MM.1S (cell line): ENCODE data around the gene ADCK1.

Source experiments
- DNase-seq: peaks from one replicate; pipeline ENCODE4 v3.0.0-alpha.2; 2015
- H2AFZ ChIP-seq: fragments of 300-600 bp; sonication (generic); 2 replicates; pipeline ENCODE4 v1.6.0; 2016; ENCODE audit warnings: antibody characterized with exemption, low read length
- H3F3A ChIP-seq: fragments of 300-600 bp; sonication (generic); 2 replicates; pipeline ENCODE4 v1.6.1; 2016; ENCODE audit warnings: mild to moderate bottlenecking, antibody characterized with exemption, low read length, moderate library complexity, mixed read lengths; ENCODE audit not compliant: insufficient read depth
- H3K27ac ChIP-seq: fragments of 300-600 bp; sonication (generic); 2 replicates; pipeline ENCODE4 v1.5.1; 2016; ENCODE audit warnings: mild to moderate bottlenecking, low read length
- H3K27me3 ChIP-seq: fragments of 300-600 bp; sonication (generic); replicated peaks from 2 replicates; pipeline ENCODE4 v1.6.0; 2016; ENCODE audit warnings: low read length; ENCODE audit not compliant: insufficient read depth
- H3K36me3 ChIP-seq: fragments of 300-600 bp; sonication (generic); replicated peaks from 2 replicates; pipeline ENCODE4 v1.6.1; 2016; ENCODE audit warnings: mild to moderate bottlenecking, low read length, mixed read lengths; ENCODE audit not compliant: insufficient read depth
- H3K4me1 ChIP-seq: fragments of 300-600 bp; sonication (generic); 2 replicates; pipeline ENCODE4 v1.6.1; 2016; ENCODE audit warnings: low read length, mixed read lengths
- H3K4me2 ChIP-seq: fragments of 300-600 bp; sonication (generic); 2 replicates; pipeline ENCODE4 v1.6.0; 2016; ENCODE audit warnings: low read depth, low read length
- H3K4me3 ChIP-seq: fragments of 300-600 bp; sonication (generic); 2 replicates; pipeline ENCODE4 v1.5.1; 2016; ENCODE audit warnings: low read length, mixed read lengths
- H3K79me2 ChIP-seq: fragments of 300-600 bp; sonication (generic); 2 replicates; pipeline ENCODE4 v1.6.1; 2016; ENCODE audit warnings: mixed run types, low read length, mixed read lengths
- H3K9ac ChIP-seq: fragments of 300-600 bp; sonication (generic); 2 replicates; pipeline ENCODE4 v1.6.1; 2016; ENCODE audit warnings: low read length, mixed read lengths
- H3K9me2 ChIP-seq: fragments of 300-600 bp; sonication (generic); replicated peaks from 2 replicates; pipeline ENCODE4 v1.6.1; 2016; ENCODE audit warnings: mild to moderate bottlenecking, low read length, mixed read lengths; ENCODE audit not compliant: insufficient read depth
- H3K9me3 ChIP-seq: fragments of 300-600 bp; sonication (generic); replicated peaks from 2 replicates; pipeline ENCODE4 v1.6.1; 2016; ENCODE audit warnings: mild to moderate bottlenecking, low read length, mixed read lengths; ENCODE audit not compliant: insufficient read depth
- H4K20me1 ChIP-seq: fragments of 300-600 bp; sonication (generic); 2 replicates; pipeline ENCODE4 v1.6.1; 2016; ENCODE audit warnings: mild to moderate bottlenecking, low read length, moderate library complexity, mixed read lengths; ENCODE audit not compliant: insufficient read depth
- EZH2 ChIP-seq: fragments of 300-600 bp; sonication (generic); optimal IDR thresholded peaks from 2 replicates; pipeline ENCODE3; 2017; ENCODE audit warnings: low read depth, mild to moderate bottlenecking, antibody characterized with exemption, low read length, mixed read lengths
- EZH2phosphoT487 ChIP-seq: fragments of 300-600 bp; sonication (generic); IDR thresholded peaks from 2 replicates; pipeline ENCODE4 v1.6.1; 2018; ENCODE audit warnings: antibody characterized with exemption, low read length
- TF ChIP-seq, protein P1 (sequence below): fragments of 300-600 bp; sonication (generic); IDR thresholded peaks from 2 replicates; pipeline ENCODE4 v1.5.1; 2016; ENCODE audit warnings: antibody characterized with exemption, low read length, mixed read lengths

Gene ADCK1

DNA sequence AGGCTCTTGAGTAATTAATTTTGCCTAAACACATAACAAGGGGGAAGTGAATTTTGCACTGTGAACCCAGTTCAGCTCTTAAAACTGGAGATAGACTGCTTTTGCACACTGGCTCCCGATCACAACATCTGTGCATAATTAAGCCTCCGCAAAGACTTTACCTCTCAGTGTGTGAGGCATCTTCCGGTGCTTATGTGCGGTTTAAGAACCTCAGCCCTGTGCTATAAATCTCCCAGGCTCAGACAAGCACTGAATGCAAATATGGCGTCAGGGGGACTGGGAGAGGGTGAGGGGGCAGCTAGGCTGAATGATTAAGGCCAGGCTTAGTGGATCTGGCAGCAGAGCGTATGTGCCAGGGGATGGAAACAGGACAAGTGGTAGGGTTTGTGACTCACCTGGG, 103.3 kb downstream of the ADCK1 start:
- DNase-seq: no peak
- H3K9me3 ChIP-seq: no peaks in the 10 kb centered on the region
- H3K9me2 ChIP-seq: no peaks in the 10 kb centered on the region
- no peaks in the 10 kb centered on the region for H3F3A ChIP-seq
- H3K36me3 ChIP-seq: no peaks in the 10 kb centered on the region
- H2AFZ ChIP-seq: no peak overlapping the region
- no peaks in the 10 kb centered on the region for H3K27me3 ChIP-seq
- H3K27ac ChIP-seq: no peak overlapping the region
- H3K4me1 ChIP-seq: no peaks in the 10 kb centered on the region
- no peaks in the 10 kb centered on the region for H3K79me2 ChIP-seq
- H3K9ac ChIP-seq: no peak overlapping the region
- H3K4me3 ChIP-seq: no peak overlapping the region
- no peak overlapping the region for H3K4me2 ChIP-seq
- TF ChIP-seq, protein P1, sequence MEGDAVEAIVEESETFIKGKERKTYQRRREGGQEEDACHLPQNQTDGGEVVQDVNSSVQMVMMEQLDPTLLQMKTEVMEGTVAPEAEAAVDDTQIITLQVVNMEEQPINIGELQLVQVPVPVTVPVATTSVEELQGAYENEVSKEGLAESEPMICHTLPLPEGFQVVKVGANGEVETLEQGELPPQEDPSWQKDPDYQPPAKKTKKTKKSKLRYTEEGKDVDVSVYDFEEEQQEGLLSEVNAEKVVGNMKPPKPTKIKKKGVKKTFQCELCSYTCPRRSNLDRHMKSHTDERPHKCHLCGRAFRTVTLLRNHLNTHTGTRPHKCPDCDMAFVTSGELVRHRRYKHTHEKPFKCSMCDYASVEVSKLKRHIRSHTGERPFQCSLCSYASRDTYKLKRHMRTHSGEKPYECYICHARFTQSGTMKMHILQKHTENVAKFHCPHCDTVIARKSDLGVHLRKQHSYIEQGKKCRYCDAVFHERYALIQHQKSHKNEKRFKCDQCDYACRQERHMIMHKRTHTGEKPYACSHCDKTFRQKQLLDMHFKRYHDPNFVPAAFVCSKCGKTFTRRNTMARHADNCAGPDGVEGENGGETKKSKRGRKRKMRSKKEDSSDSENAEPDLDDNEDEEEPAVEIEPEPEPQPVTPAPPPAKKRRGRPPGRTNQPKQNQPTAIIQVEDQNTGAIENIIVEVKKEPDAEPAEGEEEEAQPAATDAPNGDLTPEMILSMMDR: no peak
- TF ChIP-seq EZH2phosphoT487 (no peak), EZH2 (no peak)
- no peaks in the 10 kb centered on the region for H4K20me1 ChIP-seq

DNA sequence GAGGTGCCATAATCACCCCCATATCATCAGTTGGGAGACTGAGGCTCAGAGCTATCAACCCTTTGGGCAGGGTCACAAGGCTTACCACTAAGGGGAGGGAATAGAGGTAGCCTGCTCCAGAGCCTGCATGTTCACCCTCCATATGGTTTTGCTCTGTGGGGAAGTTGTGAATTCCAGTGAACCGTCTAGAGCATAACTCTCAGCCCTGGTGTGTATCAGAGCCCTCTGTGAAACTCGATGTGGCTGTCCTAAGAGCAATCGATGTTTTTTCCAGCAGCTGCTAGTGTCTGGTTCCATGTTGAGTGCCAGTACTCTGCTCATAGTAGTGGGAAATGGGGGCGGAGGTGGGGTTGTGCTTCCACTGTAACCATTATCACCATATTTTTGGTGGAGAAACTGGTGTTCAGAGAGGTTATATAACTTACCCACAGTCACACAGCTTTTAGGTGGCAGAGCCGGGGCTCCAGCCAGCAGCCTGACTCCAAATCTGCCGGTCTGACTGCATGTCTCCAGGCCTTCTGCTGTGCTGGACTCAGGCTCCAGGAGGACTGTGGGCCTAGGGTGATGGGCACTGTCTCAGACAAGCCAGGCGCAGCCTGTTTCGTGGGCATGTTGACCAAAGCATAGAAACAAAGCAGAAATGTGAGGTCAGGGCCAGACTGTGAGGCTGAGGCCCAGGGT, 104.2 kb downstream of the ADCK1 start:
- DNase-seq: no peak
- Histone ChIP-seq H3K9me2 (no peaks in the 10 kb centered on the region), H3K4me1 (no peaks in the 10 kb centered on the region), H3K9ac (no peak overlapping the region), H3K27ac (no peak overlapping the region), H3K79me2 (no peaks in the 10 kb centered on the region), H3K4me2 (no peak overlapping the region), H3K36me3 (no peaks in the 10 kb centered on the region), H3K9me3 (no peaks in the 10 kb centered on the region), H2AFZ (no peak overlapping the region), H4K20me1 (no peaks in the 10 kb centered on the region), H3K27me3 (no peaks in the 10 kb centered on the region), H3K4me3 (no peak overlapping the region), H3F3A (no peaks in the 10 kb centered on the region)
- TF ChIP-seq EZH2 (no peak), EZH2phosphoT487 (no peak)
- TF ChIP-seq, protein P1: no peak

DNA sequence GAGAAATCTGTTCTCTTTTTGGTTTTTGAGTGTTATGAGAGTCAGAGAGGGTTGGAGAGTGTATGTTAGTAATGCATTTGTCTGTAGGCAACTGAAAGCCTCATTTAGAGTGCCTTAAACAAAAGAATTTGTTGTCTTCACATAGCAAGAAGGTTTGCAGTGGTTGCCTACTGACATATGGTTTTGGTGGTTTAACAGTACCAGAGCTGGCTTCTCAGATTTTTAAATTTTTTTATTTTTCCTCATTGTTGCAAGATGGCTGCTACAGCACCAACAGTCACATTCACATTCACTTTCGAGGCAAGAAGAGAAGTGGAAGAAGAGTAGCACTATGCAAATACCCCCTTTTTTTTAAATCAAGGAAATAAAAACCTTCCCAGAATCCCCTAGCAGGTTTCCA, 106.5 kb downstream of the ADCK1 start:
- H3K9ac ChIP-seq: no peak overlapping the region
- H2AFZ ChIP-seq: no peak overlapping the region
- no peaks in the 10 kb centered on the region for H3K9me2 ChIP-seq
- H3K9me3 ChIP-seq: no peaks in the 10 kb centered on the region
- H3K36me3 ChIP-seq: no peaks in the 10 kb centered on the region
- H3K4me2 ChIP-seq: no peak overlapping the region
- H3K4me3 ChIP-seq: no peak overlapping the region
- no peaks in the 10 kb centered on the region for H4K20me1 ChIP-seq
- DNase-seq: no peak
- H3K79me2 ChIP-seq: no peaks in the 10 kb centered on the region
- H3K27me3 ChIP-seq: no peaks in the 10 kb centered on the region
- no peaks in the 10 kb centered on the region for H3K4me1 ChIP-seq
- H3F3A ChIP-seq: no peaks in the 10 kb centered on the region
- TF ChIP-seq EZH2phosphoT487 (no peak), EZH2 (no peak)
- TF ChIP-seq, protein P1: no peak
- no peak overlapping the region for H3K27ac ChIP-seq
